B cell (primary cell): ENCODE data around the gene ROR2.

Experiments used
- CTCF ChIP-seq: fragments of 200-600 bp; IDR thresholded peaks from one replicate; pipeline ENCODE4 v1.8.0; 2022; ENCODE audit warnings: antibody characterized with exemption, mild to moderate bottlenecking
- EZH2 ChIP-seq: IDR thresholded peaks from 2 replicates; pipeline ENCODE4 v1.6.1; 2012; ENCODE audit warnings: borderline replicate concordance, low read depth, mild to moderate bottlenecking, moderate library complexity, low read length; ENCODE audit not compliant: insufficient read depth, poor library complexity, severe bottlenecking

GRCh38 chr9:91681461-91682305 lies 268.3 kb downstream of the ROR2 start:
- TF ChIP-seq CTCF (peak; percentile 91), EZH2 (no peak)
